ENCODE measurements around the gene CCNG2.

GRCh38 chr4:77155631-77156452 is 1.2 kb upstream of the CCNG2 start:
- TF ChIP-seq YY1 (IDR thresholded peaks at IDR 0.05; ENCODE audit: low read depth) = no peak
- no peak for TF ChIP-seq EP300 (IDR thresholded peaks at IDR 0.05; ENCODE audit: borderline replicate concordance)
- no peak for TF ChIP-seq REST (IDR thresholded peaks at IDR 0.05; ENCODE audit: low read depth)
- TF ChIP-seq MAX (IDR thresholded peaks at IDR 0.05) = no peak

All from Ishikawa (cell line).